Neural crest cell (in vitro differentiated cells): ENCODE data around the gene FSD2. TPM values are rescaled to one million over a fixed set of nuclear protein-coding genes. Genes with fewer than 3 reads are reported as not detected.
A peak's percentile ranks its signal among the peaks of the same experiment; 100 is the strongest.

Experiments
- DNase-seq: peaks from one replicate; pipeline ENCODE4 v3.0.0; 2021; ENCODE audit warnings: low read depth, mixed read lengths, low spot score
- H3K27ac Mint-ChIP-seq: one replicate; pipeline ENCODE4 v1.8.0; 2021; ENCODE audit warnings: mild to moderate bottlenecking, mixed read lengths; ENCODE audit not compliant: unreplicated experiment
- H3K27me3 Mint-ChIP-seq: 2 replicates; pipeline ENCODE4 v1.8.0; 2021; ENCODE audit warnings: low read depth, mild to moderate bottlenecking, mixed read lengths
- H3K36me3 Mint-ChIP-seq: 2 replicates; pipeline ENCODE4 v1.8.0; 2021; ENCODE audit warnings: low read depth, mild to moderate bottlenecking, mixed read lengths
- H3K4me1 Mint-ChIP-seq: 2 replicates; pipeline ENCODE4 v1.8.0; 2021; ENCODE audit warnings: mixed read lengths
- H3K4me3 Mint-ChIP-seq: one replicate; pipeline ENCODE4 v1.8.0; 2021; ENCODE audit warnings: mild to moderate bottlenecking, mixed read lengths
- H3K9me3 Mint-ChIP-seq: 2 replicates; pipeline ENCODE4 v1.8.0; 2021; ENCODE audit warnings: mixed read lengths
- CTCF ChIP-seq: fragments of 200-600 bp; sonication (generic); conservative IDR thresholded peaks from 2 replicates; pipeline ENCODE4 v1.5.0; 2021; ENCODE audit warnings: antibody characterized with exemption, mild to moderate bottlenecking
- total RNA-seq: library from RNA; stranded (reverse); gene quantifications from 2 replicates; pipeline ENCODE4 v1.2.1, GENCODE V29; 2021

The FSD2 gene
- total RNA-seq, 1 donor from 2014 or later, result not detected

GRCh38 chr15:82748315-82748714, 57.6 kb downstream of the FSD2 start:
- Mint-ChIP-seq H3K4me1 (peaks cover 28% of the 10 kb centered on the region), H3K27ac (no peak overlapping the region), H3K4me3 (peak overlapping the region; percentile 61), H3K36me3 (peaks cover 5% of the 10 kb centered on the region), H3K27me3 (no peaks in the 10 kb centered on the region), H3K9me3 (no peaks in the 10 kb centered on the region)
- TF ChIP-seq CTCF, result no peak
- DNase-seq, result no peak

GRCh38 chr15:82743810-82744209, 62.1 kb downstream of the FSD2 start:
- no peaks in the 10 kb centered on the region for H3K36me3 Mint-ChIP-seq

GRCh38 chr15:82742134-82742533, 63.7 kb downstream of the FSD2 start:
- H3K36me3 Mint-ChIP-seq, result no peaks in the 10 kb centered on the region
- H3K27ac Mint-ChIP-seq, result no peak overlapping the region
- TF ChIP-seq CTCF, result no peak
- no peaks in the 10 kb centered on the region for H3K27me3 Mint-ChIP-seq
- no peak overlapping the region for H3K4me3 Mint-ChIP-seq
- no peak for DNase-seq
- no peaks in the 10 kb centered on the region for H3K4me1 Mint-ChIP-seq
- H3K9me3 Mint-ChIP-seq, result no peaks in the 10 kb centered on the region

More at GRCh38 chr15:82743810-82744209, 62.1 kb downstream of the FSD2 start:
- no peak for DNase-seq
- Mint-ChIP-seq H3K9me3 (no peaks in the 10 kb centered on the region), H3K27me3 (no peaks in the 10 kb centered on the region), H3K4me1 (no peaks in the 10 kb centered on the region), H3K4me3 (no peak overlapping the region), H3K27ac (no peak overlapping the region)
- TF ChIP-seq CTCF, result no peak

DNA sequence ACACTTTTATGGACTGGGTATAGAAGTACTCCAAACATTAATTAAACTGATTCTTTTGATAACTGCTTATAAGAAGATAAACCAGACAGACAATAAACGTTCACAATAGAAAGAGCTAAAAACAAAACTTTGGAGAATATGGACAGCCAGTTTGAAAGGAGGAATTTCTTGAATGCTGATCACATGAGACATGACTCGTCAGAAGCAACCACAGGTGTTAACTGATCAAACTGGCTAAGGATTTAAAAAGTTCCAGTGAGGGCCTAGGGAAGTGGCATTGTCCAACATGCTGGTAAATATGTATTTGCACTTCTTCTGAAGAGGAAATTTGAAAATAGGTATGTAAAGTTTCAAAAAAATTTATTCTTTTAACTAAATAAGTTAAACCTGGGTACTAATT, 66.8 kb downstream of the FSD2 start:
- Mint-ChIP-seq H3K27me3 (no peaks in the 10 kb centered on the region), H3K4me1 (no peaks in the 10 kb centered on the region), H3K9me3 (no peaks in the 10 kb centered on the region), H3K27ac (no peak overlapping the region), H3K36me3 (no peaks in the 10 kb centered on the region), H3K4me3 (no peak overlapping the region)
- DNase-seq, result no peak
- no peak for TF ChIP-seq CTCF

- no peak for DNase-seq
- no peaks in the 10 kb centered on the region for H3K27me3 Mint-ChIP-seq
- no peaks in the 10 kb centered on the region for H3K4me1 Mint-ChIP-seq
- H3K4me3 Mint-ChIP-seq, result no peak overlapping the region
- TF ChIP-seq CTCF, result no peak
- H3K27ac Mint-ChIP-seq, result no peak overlapping the region
- H3K36me3 Mint-ChIP-seq, result no peaks in the 10 kb centered on the region
- H3K9me3 Mint-ChIP-seq, result no peaks in the 10 kb centered on the region
Observed at GRCh38 chr15:82737975-82738374, 67.9 kb downstream of the FSD2 start.

DNA sequence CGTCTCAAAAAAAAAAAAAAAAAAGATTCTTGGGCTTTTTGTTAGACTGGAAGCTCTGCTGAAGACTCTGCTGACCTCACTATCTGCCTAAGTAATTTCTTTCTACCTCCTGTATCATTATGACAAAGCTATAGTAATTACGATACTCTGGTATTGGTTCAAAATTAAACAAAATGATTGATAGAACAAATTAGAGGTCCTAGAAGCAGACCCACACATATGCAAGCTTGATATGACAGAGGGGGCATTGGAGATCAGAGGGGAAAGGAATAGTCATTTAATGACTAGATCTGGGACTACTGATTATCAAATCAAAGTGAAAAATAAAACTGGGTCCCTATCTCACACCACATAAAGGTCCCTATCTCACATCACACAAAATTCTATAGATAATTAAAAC, 74.3 kb downstream of the FSD2 start:
- Mint-ChIP-seq H3K9me3 (no peaks in the 10 kb centered on the region), H3K27me3 (no peaks in the 10 kb centered on the region), H3K27ac (no peak overlapping the region), H3K4me1 (no peaks in the 10 kb centered on the region), H3K36me3 (no peaks in the 10 kb centered on the region), H3K4me3 (no peak overlapping the region)
- no peak for DNase-seq
- TF ChIP-seq CTCF, result no peak
